Activated CD8-positive, alpha-beta T cell treated with anti-CD3 and anti-CD28 coated beads for 36 hours (primary cell): ENCODE results near the gene GINM1. TPM values are rescaled to one million over a fixed set of nuclear protein-coding genes. Genes with fewer than 3 reads are reported as not detected.

Source experiments
- ATAC-seq: fragments of 200-7000 bp; cut with Tn5 transposase; one replicate; pipeline ENCODE4 v1.10.0; 2021; ENCODE audit warnings: mild to moderate bottlenecking, moderate library complexity
- CTCF ChIA-PET: fragments of 350-600 bp; sonication (Branson Sonifier 250); formaldehyde crosslinking; loops from one replicate; lab custom pipeline; 2021; ENCODE audit warnings: antibody characterized with exemption; lab: Charles Lee
- POLR2A ChIA-PET: fragments of 350-600 bp; sonication (Branson Sonifier 250); formaldehyde crosslinking; loops from one replicate; lab custom pipeline; 2021; ENCODE audit warnings: antibody characterized with exemption; lab: Charles Lee
- DNase-seq: peaks from one replicate; pipeline ENCODE4 v3.0.0-alpha.2; 2020
- H3K27ac Mint-ChIP-seq: one replicate; pipeline ENCODE4 v1.8.0; 2021; ENCODE audit warnings: mild to moderate bottlenecking, mixed read lengths
- H3K27me3 Mint-ChIP-seq: one replicate; pipeline ENCODE4 v1.8.0; 2021; ENCODE audit warnings: mixed read lengths
- H3K36me3 Mint-ChIP-seq: one replicate; pipeline ENCODE4 v1.8.0; 2021; ENCODE audit warnings: low read depth, mixed read lengths
- H3K4me1 Mint-ChIP-seq: one replicate; pipeline ENCODE4 v1.8.0; 2021; ENCODE audit warnings: low read depth, mixed read lengths
- H3K4me3 Mint-ChIP-seq: one replicate; pipeline ENCODE4 v1.8.0; 2021; ENCODE audit warnings: mild to moderate bottlenecking, moderate library complexity, mixed read lengths
- H3K9me3 Mint-ChIP-seq: one replicate; pipeline ENCODE4 v1.8.0; 2021; ENCODE audit warnings: mixed read lengths
- CTCF ChIP-seq: fragments of 200-600 bp; IDR thresholded peaks from one replicate; pipeline ENCODE4 v1.8.0; 2022; ENCODE audit warnings: antibody characterized with exemption, mild to moderate bottlenecking
- intact Hi-C: fragments of 100-400 bp; cut with micrococcal nuclease; formaldehyde crosslinking; loops from one replicate; pipeline ENCODE4 v1.10.0; 2022
- total RNA-seq, 2 experiments: library from RNA; stranded (reverse); gene quantifications; one replicate each; pipeline ENCODE4 v1.2.3, GENCODE V29; 2021

The GINM1 gene
- total RNA-seq, 2 experiments from 2014 or later, result 15.4 to 16.3 TPM

DNA sequence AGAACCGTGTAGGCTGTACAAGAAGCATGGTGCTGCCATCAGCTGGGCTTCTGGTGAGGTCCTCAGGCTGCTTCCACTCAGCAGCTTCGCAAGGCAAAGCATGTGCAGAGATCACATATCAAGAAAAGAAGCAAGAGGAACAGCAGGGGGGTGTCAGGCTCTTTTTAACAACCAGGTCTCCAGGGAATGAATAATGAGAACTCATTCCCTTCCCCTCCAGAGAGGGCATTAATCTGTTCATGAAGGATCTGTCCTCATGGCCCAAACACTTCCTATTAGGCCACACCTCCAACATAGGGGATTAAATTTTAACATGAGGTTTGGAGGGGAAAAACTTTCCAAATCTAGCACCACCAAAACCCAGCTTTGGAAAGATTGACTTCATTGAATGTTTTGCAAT, 20.0 kb downstream of the GINM1 start:
- POLR2A ChIA-PET, result interaction anchor here (1.5 kb wide), 1 partner anchor 132 kb away, joined by 4 read pairs; the partner anchor contains the start of gene LATS1
- H3K36me3 Mint-ChIP-seq, result peaks cover 20% of the 10 kb centered on the region

GRCh38 chr6:149592983-149593382, 26.8 kb downstream of the GINM1 start:
- H3K36me3 Mint-ChIP-seq, result peaks cover 26% of the 10 kb centered on the region
- POLR2A ChIA-PET, result no interaction called here
- DNase-seq (no peak), ATAC-seq (no peak)
- no peak overlapping the region for H3K27ac Mint-ChIP-seq
- H3K4me3 Mint-ChIP-seq, result no peak overlapping the region
- no peaks in the 10 kb centered on the region for H3K27me3 Mint-ChIP-seq
- H3K4me1 Mint-ChIP-seq, result no peaks in the 10 kb centered on the region
- TF ChIP-seq CTCF, result no peak
- no peaks in the 10 kb centered on the region for H3K9me3 Mint-ChIP-seq
- intact Hi-C loops, result no loop called here
- CTCF ChIA-PET, result no interaction called here

More for the DNA sequence above, 20.0 kb downstream of the GINM1 start:
- H3K27me3 Mint-ChIP-seq, result no peaks in the 10 kb centered on the region
- no peak for ATAC-seq
- H3K27ac Mint-ChIP-seq, result no peak overlapping the region
- H3K4me3 Mint-ChIP-seq, result no peak overlapping the region
- CTCF ChIA-PET, result interaction anchor here (1.1 kb wide), 1 partner anchor 23 kb away, joined by 3 read pairs; no protein-coding TSS in a partner anchor
- no peak for DNase-seq
- no peak for TF ChIP-seq CTCF
- peaks cover 4% of the 10 kb centered on the region for H3K4me1 Mint-ChIP-seq
- no peaks in the 10 kb centered on the region for H3K9me3 Mint-ChIP-seq
- intact Hi-C loops, result no loop called here

DNA sequence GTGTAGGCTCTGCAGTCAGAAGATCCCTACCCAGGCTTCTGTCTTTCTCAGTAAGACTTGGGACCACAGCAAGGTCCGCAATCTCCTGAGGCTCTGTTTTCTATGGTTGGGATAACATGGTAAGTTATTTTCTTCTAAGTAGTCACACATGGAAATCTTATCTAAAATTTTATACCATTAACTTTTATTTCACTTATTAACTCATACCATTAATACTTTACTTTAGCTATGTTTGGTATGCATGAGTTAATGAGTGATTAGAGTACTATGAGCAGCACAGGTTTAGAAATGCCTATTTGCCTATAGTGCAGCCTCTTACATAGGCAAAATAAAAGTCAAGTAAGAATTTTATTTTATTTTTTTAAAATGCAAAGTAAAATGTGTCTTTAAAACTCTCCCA, 27.2 kb downstream of the GINM1 start:
- DNase-seq (no peak), ATAC-seq (no peak)
- POLR2A ChIA-PET, result no interaction called here
- peaks cover 26% of the 10 kb centered on the region for H3K36me3 Mint-ChIP-seq
- H3K9me3 Mint-ChIP-seq, result no peaks in the 10 kb centered on the region
- CTCF ChIA-PET, result no interaction called here
- no peaks in the 10 kb centered on the region for H3K4me1 Mint-ChIP-seq
- H3K27ac Mint-ChIP-seq, result no peak overlapping the region
- intact Hi-C loops, result no loop called here
- H3K27me3 Mint-ChIP-seq, result no peaks in the 10 kb centered on the region
- H3K4me3 Mint-ChIP-seq, result no peak overlapping the region
- no peak for TF ChIP-seq CTCF

DNA sequence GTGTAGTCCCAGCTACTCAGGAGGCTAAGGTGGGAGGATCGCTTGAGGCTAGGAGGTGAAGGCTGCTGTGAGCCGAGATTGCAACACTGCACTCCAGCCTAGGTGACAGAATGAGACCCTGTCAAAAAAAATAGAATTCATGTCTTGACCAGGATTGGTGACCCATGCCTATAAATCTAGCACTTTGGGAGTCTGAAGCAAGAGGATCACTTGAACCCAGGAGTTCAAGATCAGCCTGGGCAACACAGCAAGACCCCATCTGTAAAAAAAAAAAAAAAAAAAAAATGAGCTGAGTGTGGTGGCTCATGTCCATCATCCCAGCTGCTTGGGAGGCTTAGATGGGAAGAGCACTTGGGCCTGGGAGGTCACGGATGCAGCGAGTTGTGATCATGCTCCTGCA, 34.3 kb downstream of the GINM1 start:
- intact Hi-C loops, result no loop called here
- Mint-ChIP-seq H3K4me3 (no peak overlapping the region), H3K4me1 (no peaks in the 10 kb centered on the region), H3K27me3 (no peaks in the 10 kb centered on the region), H3K27ac (no peak overlapping the region), H3K36me3 (peaks cover 22% of the 10 kb centered on the region), H3K9me3 (no peaks in the 10 kb centered on the region)
- ATAC-seq, result no peak
- no peak for TF ChIP-seq CTCF
- DNase-seq, result no peak
- POLR2A ChIA-PET, result no interaction called here
- CTCF ChIA-PET, result interaction anchor here (0.9 kb wide), 1 partner anchor 8 kb away, joined by 3 read pairs; no protein-coding TSS in a partner anchor

DNA sequence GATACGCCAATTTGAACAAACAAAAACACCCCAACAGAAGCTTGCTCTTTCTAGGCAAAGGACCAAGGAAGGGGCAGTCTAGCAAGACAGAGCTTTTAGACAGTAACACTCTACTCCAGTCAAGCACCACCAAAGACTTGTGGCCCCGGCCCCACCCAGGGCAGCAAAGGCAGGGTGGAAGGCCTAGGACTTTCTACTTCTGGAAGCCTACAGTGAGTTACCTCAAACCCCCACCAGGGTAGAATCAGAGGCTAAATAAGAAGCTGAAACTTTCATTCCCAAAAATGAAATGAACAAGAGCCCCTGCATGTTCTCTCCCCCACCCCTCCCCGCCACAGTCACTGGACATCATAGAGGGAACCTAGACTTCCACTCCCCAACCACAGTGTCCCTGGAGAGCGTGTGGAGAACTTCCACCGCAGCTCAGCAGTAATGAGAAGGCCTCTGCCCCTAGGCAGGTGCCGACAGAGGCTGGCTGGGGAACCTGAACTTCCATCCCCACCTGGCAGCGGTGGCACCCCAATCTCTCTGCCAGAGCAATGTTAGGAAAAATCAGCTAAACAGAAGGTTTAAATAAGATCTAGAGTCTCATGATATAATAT, 42.3 kb downstream of the GINM1 start:
- no peak for TF ChIP-seq CTCF
- POLR2A ChIA-PET, result interaction anchor here (0.6 to 1.2 kb wide), 2 partner anchors 21 to 216 kb away, joined by 3 read pairs; no protein-coding TSS in a partner anchor
- peaks cover 3% of the 10 kb centered on the region for H3K9me3 Mint-ChIP-seq
- ATAC-seq (no peak), DNase-seq (no peak)
- CTCF ChIA-PET, result interaction anchor here (0.7 to 1.2 kb wide), 4 partner anchors 9 to 49 kb away, joined by 3 to 5 read pairs (median 3); no protein-coding TSS in a partner anchor
- peaks cover 16% of the 10 kb centered on the region for H3K36me3 Mint-ChIP-seq
- intact Hi-C loops, result no loop called here
- H3K27me3 Mint-ChIP-seq, result no peaks in the 10 kb centered on the region
- H3K4me1 Mint-ChIP-seq, result peaks cover 9% of the 10 kb centered on the region
- H3K27ac Mint-ChIP-seq, result no peak overlapping the region
- no peak overlapping the region for H3K4me3 Mint-ChIP-seq
